Heart left ventricle (tissue), 16 donors: Measurements from ENCODE around the gene PAK1. TPM values are rescaled to one million over a fixed set of nuclear protein-coding genes. Genes with fewer than 3 reads are reported as not detected.

Experiments used
- ATAC-seq, 4 donors: fragments of 200-7000 bp; cut with Tn5 transposase; one replicate each; pipeline ENCODE4 v1.9.1; 2020 to 2022; ENCODE audit warnings: moderate library complexity in 4 of 4, mild to moderate bottlenecking in 3 of 4, moderate number of reproducible peaks in 1 of 4
- DNase-seq, 5 donors: peaks; one replicate each; pipeline ENCODE4 v3.0.0-alpha.2; 2020
- H3K27ac ChIP-seq, 12 donors: fragments of 200-600 bp; sonication (generic) in 4 of 12; one replicate each; pipeline versions ENCODE4 v1.5.0 to v1.8.0; 2016 to 2022; ENCODE audit warnings: mild to moderate bottlenecking in 2 of 12
- H3K27me3 ChIP-seq, 9 donors: fragments of 200-600 bp; sonication (generic) in 2 of 9; one replicate each; pipeline versions ENCODE4 v1.5.1 to v1.8.0; 2016 to 2022; ENCODE audit warnings: mild to moderate bottlenecking in 3 of 9
- H3K36me3 ChIP-seq, 9 donors: fragments of 200-600 bp; sonication (generic) in 2 of 9; one replicate each; pipeline versions ENCODE4 v1.5.0 to v1.8.0; 2018 to 2022; ENCODE audit warnings: mild to moderate bottlenecking in 2 of 9
- H3K4me1 ChIP-seq, 12 donors: fragments of 200-600 bp; sonication (generic) in 4 of 12; one replicate each; pipeline versions ENCODE4 v1.5.0 to v1.8.0; 2016 to 2022; ENCODE audit warnings: mild to moderate bottlenecking in 3 of 12
- H3K4me3 ChIP-seq, 12 donors: fragments of 200-600 bp; sonication (generic) in 4 of 12; one replicate each; pipeline versions ENCODE4 v1.5.0 to v1.8.0; 2017 to 2022; ENCODE audit warnings: mild to moderate bottlenecking in 9 of 12, moderate library complexity in 4 of 12
- H3K9me3 ChIP-seq, 12 donors: fragments of 200-600 bp; sonication (generic) in 4 of 12; one replicate each; pipeline versions ENCODE4 v1.5.0 to v1.8.0; 2016 to 2022; ENCODE audit warnings: mild to moderate bottlenecking in 1 of 12
- POLR2A ChIP-seq, 2 donors: fragments of 450-650 bp; IDR thresholded peaks; one replicate each; pipeline ENCODE4 v1.6.1; 2017; ENCODE audit warnings: antibody characterized with exemption in 2 of 2, mild to moderate bottlenecking in 2 of 2, moderate library complexity in 2 of 2
- WGBS, 4 donors: extraction: QIAGEN DNeasy Blood & Tissue Kit in 2 of 4; methylation state at CpG; one replicate each; pipeline versions ENCODE4 v1.1.5 to v1.1.7; 2013 to 2018; 5-methylcytosine and 5-hydroxymethylcytosine counted together
- intact Hi-C, 10 donors: fragments of 100-400 bp; cut with DNase I; formaldehyde crosslinking; loops; one replicate each; pipeline versions ENCODE4 v1.11.1 to v1.14.2; 2022
- polyA plus RNA-seq, 2 donors: library from polyadenylated mRNA; stranded (reverse); fragments of 200-250 nt; gene quantifications; one replicate each; pipeline ENCODE4 v1.2.3, GENCODE V29; 2013
- total RNA-seq, 9 donors: library from RNA; depleted of rRNA in 2 of 9; stranded (reverse); fragments of >200 nt in 2 of 9; fragmentation: NEBNext Ultra II Directional in 3 of 9; extraction: Animal tissue kit (Norgen Biotek cat#: 25700) in 3 of 9; gene quantifications; one replicate each; pipeline versions ENCODE4 v1.1.0 to v1.2.4, GENCODE V29; 2016 to 2023
- TF ChIP-seq, protein P1 (sequence below), 12 donors: fragments of 200-600 bp; sonication (generic) in 4 of 12; IDR thresholded peaks; one replicate each; pipeline versions ENCODE4 v1.5.0 to v1.8.0; 2018 to 2022; ENCODE audit warnings: antibody characterized with exemption in 12 of 12, mild to moderate bottlenecking in 5 of 12
- donor health status: ischemic (EF 13 %, LVEDD 7.1; RV severe dilation, severe dysfunction).
- donor health status: healthy with polysubstance abuse.
- donor health status: DM: no; HTN: yes; CAD: no.
- donor health status: DM: no; HTN: no; CAD: no.
- donor health status: ischemic (EF 25% LVEDD 6.9; RV normal size, moderate dysfunction).
- donor health status: ischemic (EF 25% LVEDD 5.7; RV mildly dilated, moderate dysfunction).
- donor health status: healthy.
- donor health status: DM: yes; HTN: yes; CAD: no.
- donor health status: ischemic (EF 35%, LVEDD 5.7; RV mildly dilated, moderate dysfunction).
- donor health status: nonischemic (EF 11% LVEDD 7.7; RV severe dilation, severe dysfunction).
- donor health status: DM: yes; HTN: yes; CAD: no.
- donor health status: PGD.
- donor health status: ischemic (EF 29% LVEDD 5.4; RV normal size, mild dysfunction).
- donor health status: nonischemic (EF 23%, LVEDD 6.1; RV moderate dilation, normal function).

The PAK1 gene
- total and polyA plus RNA-seq, 11 donors = 2.1 to 25.4 (median 5.9) TPM

DNA sequence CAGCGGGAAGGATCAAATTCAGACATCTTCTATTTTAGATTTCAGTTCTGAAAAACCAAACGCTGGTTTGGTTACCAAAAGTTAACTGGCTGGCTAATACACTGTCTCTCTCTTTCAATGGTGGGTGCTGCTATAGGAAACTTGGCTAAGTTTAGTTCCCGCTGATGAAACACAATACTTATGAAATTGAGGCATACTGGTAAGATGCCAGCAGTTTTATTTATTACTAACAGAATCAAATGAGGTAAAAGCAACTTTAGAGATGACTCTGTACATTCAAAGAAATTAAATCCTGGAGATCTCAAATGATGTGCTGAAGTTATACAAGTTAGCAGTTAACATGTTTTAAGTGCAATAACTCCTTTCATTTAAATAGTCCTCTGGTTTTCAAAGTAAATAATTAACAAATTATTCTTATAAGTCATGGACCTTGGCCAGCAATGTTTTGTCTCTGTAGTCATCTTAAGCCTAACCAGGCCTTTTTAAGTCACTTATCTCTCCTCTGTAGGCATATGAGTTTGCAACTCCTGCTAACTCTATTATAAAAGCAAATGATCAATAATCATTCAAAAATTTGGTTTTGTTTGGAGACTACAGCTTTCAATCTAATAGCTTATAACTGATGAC is 54.8 kb downstream of the PAK1 start:
- Histone ChIP-seq H3K27me3 (no peaks in the 10 kb centered on the region), H3K4me1 (peaks cover 0 to 11% (median 0%) of the 10 kb centered on the region in 12 donors), H3K27ac (peak overlapping the region in 1 of 12 donors; percentile 12), H3K4me3 (no peak overlapping the region), H3K36me3 (no peaks in the 10 kb centered on the region), H3K9me3 (no peaks in the 10 kb centered on the region)
- no peak for DNase-seq
- intact Hi-C loops = loop anchor here in 1 of 10 donors (10.0 kb wide), 2 partner anchors 56 to 64 kb away; partner anchors contain the start of gene PAK1
- 83 to 89% (median 85%) methylated on average over 3 of the region's 3 CpGs for WGBS, 4 donors
- no peak for TF ChIP-seq POLR2A (IDR thresholded peaks at IDR 0.05)
- TF ChIP-seq, protein P1, sequence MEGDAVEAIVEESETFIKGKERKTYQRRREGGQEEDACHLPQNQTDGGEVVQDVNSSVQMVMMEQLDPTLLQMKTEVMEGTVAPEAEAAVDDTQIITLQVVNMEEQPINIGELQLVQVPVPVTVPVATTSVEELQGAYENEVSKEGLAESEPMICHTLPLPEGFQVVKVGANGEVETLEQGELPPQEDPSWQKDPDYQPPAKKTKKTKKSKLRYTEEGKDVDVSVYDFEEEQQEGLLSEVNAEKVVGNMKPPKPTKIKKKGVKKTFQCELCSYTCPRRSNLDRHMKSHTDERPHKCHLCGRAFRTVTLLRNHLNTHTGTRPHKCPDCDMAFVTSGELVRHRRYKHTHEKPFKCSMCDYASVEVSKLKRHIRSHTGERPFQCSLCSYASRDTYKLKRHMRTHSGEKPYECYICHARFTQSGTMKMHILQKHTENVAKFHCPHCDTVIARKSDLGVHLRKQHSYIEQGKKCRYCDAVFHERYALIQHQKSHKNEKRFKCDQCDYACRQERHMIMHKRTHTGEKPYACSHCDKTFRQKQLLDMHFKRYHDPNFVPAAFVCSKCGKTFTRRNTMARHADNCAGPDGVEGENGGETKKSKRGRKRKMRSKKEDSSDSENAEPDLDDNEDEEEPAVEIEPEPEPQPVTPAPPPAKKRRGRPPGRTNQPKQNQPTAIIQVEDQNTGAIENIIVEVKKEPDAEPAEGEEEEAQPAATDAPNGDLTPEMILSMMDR (IDR thresholded peaks at IDR 0.05) = no peak
- ATAC-seq = no peak

DNA sequence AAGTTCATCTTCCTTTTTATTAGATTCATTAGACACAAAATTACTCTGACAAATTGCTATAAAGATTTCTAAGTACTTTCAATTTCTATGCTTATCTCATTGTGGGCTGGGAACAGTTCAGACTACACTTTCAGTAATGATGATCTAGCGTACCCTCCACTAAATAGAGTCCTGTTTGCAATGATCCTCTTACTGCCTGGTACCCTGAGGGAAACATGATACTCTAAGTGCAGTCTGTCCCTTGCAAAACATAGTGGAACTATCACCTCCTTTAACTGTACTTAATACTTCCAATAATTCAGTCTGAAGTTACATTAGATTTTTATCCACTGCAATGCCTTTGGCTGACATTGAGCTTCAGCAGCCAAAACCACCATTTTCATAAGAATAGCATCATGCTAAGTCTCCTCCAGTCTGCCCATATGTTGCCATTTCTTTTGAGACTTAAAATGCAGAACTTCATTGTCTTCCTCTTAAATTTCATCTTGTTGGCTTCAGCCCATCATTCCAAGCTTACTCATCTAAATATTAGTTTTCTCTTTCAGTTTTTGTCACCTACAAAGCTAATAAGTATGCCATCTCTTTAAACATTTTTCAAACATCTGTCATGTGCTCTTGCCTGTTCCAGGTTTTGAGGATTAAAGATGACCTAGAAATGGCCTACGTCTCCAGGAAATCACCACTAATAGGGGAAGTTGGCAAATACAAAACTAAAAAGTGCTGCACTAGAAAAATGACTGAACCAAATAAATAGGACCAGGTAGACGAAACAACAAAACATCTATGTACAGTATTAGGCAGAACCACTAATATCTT is 55.5 kb downstream of the PAK1 start:
- no peaks in the 10 kb centered on the region for H3K36me3 ChIP-seq
- H3K9me3 ChIP-seq = no peaks in the 10 kb centered on the region
- DNase-seq (no peak), ATAC-seq (no peak)
- no peak overlapping the region for H3K4me3 ChIP-seq
- TF ChIP-seq, protein P1 (IDR thresholded peaks at IDR 0.05) = no peak
- no peak for TF ChIP-seq POLR2A (IDR thresholded peaks at IDR 0.05)
- H3K27ac ChIP-seq = peak overlapping the region in 1 of 12 donors; percentile 12
- 71 to 83% (median 77%) methylated on average over 3 of the region's 3 CpGs for WGBS, 4 donors
- intact Hi-C loops = loop anchor here in 1 of 10 donors (10.0 kb wide), 2 partner anchors 56 to 64 kb away; partner anchors contain the start of gene PAK1
- H3K27me3 ChIP-seq = no peaks in the 10 kb centered on the region
- peaks cover 0 to 11% (median 0%) of the 10 kb centered on the region in 12 donors for H3K4me1 ChIP-seq

DNA sequence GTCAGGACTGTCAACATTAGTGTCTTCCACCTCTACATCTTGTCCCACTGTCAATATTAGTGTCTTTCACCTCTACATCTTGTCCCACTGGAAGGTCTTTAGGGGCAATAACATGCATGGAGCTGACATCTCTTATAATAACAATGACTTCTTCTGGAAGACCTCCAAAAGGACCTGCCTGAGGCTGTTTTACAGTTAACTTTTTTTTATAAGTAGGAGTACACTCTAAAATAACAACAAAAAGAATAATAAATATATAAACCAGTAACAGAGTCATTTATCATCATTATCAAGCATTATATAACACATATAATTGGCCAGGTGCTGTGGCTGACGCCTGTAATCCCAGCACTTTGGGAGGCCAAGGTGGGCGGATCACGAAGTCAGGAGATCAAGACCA is 57.5 kb downstream of the PAK1 start:
- Histone ChIP-seq H3K27me3 (no peaks in the 10 kb centered on the region), H3K4me1 (peaks cover 0 to 19% (median 4%) of the 10 kb centered on the region in 12 donors), H3K4me3 (no peak overlapping the region), H3K9me3 (no peaks in the 10 kb centered on the region), H3K27ac (no peak overlapping the region), H3K36me3 (no peaks in the 10 kb centered on the region)
- 92 to 98% (median 94%) methylated on average over 3 of the region's 3 CpGs for WGBS, 4 donors
- DNase-seq (no peak), ATAC-seq (no peak)
- TF ChIP-seq POLR2A (IDR thresholded peaks at IDR 0.05) = no peak
- TF ChIP-seq, protein P1 (IDR thresholded peaks at IDR 0.05) = no peak
- intact Hi-C loops = loop anchor here in 1 of 10 donors (10.0 kb wide), 2 partner anchors 58 to 62 kb away; partner anchors contain the start of gene PAK1

DNA sequence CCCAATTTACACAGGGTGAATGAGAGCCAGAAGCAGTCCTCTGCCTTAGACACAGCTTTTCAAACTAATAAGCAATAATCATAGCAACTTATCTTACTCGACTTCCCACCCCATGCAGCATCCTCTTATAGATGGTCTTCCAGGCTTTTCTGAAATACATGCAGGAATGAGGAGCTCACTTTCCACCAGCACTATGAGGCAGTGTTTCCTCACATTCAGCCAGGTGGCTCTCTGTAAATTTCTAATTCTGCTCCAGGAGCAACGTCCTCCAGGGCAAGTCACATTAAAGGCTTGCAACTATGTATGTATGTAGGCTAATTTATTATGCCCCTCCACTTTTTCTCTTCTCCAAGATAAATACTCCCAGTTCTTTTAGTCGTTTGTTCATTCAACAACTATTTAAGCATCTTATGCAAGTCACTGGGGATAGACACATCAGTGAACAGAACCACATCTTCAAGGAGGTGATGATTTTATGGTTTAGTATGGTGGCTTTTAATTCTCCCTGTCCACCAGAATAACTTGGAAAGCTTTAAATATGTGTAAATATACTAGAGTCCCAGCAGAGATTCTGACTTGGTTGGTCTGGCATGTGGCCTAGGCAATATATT is 59.9 kb downstream of the PAK1 start:
- TF ChIP-seq POLR2A (IDR thresholded peaks at IDR 0.05) = no peak
- TF ChIP-seq, protein P1 (IDR thresholded peaks at IDR 0.05) = no peak
- Histone ChIP-seq H3K36me3 (no peaks in the 10 kb centered on the region), H3K4me3 (no peak overlapping the region), H3K27ac (no peak overlapping the region), H3K4me1 (peaks cover 0 to 38% (median 5%) of the 10 kb centered on the region in 12 donors), H3K9me3 (no peaks in the 10 kb centered on the region), H3K27me3 (no peaks in the 10 kb centered on the region)
- 57 to 64% (median 59%) methylated on average over 3 of the region's 3 CpGs for WGBS, 4 donors
- ATAC-seq (no peak), DNase-seq (no peak)
- intact Hi-C loops = loop anchor here in 1 of 10 donors (10.0 kb wide), 2 partner anchors 59 to 61 kb away; partner anchors contain the start of gene PAK1
